Measurements from ENCODE around the gene KLF7. TPM values are rescaled to one million over a fixed set of nuclear protein-coding genes. Genes with fewer than 3 reads are reported as not detected.

The KLF7 gene
- total RNA-seq, 1 experiment from 2014 or later = 15.4 TPM

GRCh38 chr2:207155516-207156444, 10.0 kb downstream of the KLF7 start:
- H3K4me1 ChIP-seq (ENCODE audit: control insufficient read depth in 1 of 2, insufficient read depth in 2 of 2, low read length in 2 of 2) = no peaks in the 10 kb centered on the region

More at GRCh38 chr2:207155516-207156444, 10.0 kb downstream of the KLF7 start:
- Histone ChIP-seq H3K9ac (ENCODE audit: low read length) (no peak overlapping the region), H3K9me3 (ENCODE audit: control insufficient read depth in 1 of 2, insufficient read depth in 1 of 2, low read depth in 1 of 2, low read length in 2 of 2) (no peaks in the 10 kb centered on the region), H3K27ac (ENCODE audit: low read depth, low read length) (no peak overlapping the region), H3K36me3 (ENCODE audit: control insufficient read depth in 1 of 2, insufficient read depth in 2 of 2, low read length in 2 of 2) (no peaks in the 10 kb centered on the region), H4K20me1 (ENCODE audit: insufficient read depth) (no peaks in the 10 kb centered on the region), H3K27me3 (ENCODE audit: insufficient read depth, low read length) (no peaks in the 10 kb centered on the region), H3K4me3 (replicated peaks in 1 of 2; ENCODE audit: low read depth in 1 of 2, low read length in 2 of 2) (no peak overlapping the region), H3K9me2 (ENCODE audit: insufficient read depth) (no peaks in the 10 kb centered on the region), H2AFZ (ENCODE audit: low read depth, low read length, poor library complexity, severe bottlenecking) (no peak overlapping the region), H3K4me2 (ENCODE audit: low read length) (no peak overlapping the region), H3K79me2 (ENCODE audit: insufficient read depth, low read length) (no peaks in the 10 kb centered on the region)
- ATAC-seq (no peak), DNase-seq (ENCODE audit: low read depth, low spot score) (no peak)
- ChIA-PET RAD21 (ENCODE audit: low non-redundant PET in 1 of 2, low total read pairs in 2 of 2, uncharacterized antibody in 2 of 2, unreplicated experiment in 2 of 2) (no interaction called here), POLR2A (no interaction called here), CTCF (no interaction called here)
- no peak for TF ChIP-seq EZH2 (IDR thresholded peaks at IDR 0.05)
- no peak for TF ChIP-seq ZFX (IDR thresholded peaks at IDR 0.05)
- TF ChIP-seq CTCF (IDR thresholded peaks at IDR 0.05 in 2 of 3, conservative IDR thresholded peaks at IDR 0.05 in 1 of 3; ENCODE audit: borderline replicate concordance in 1 of 3, insufficient read depth in 1 of 3, low read depth in 2 of 3, low read length in 2 of 3) = no peak
- TF ChIP-seq CEBPB (IDR thresholded peaks at IDR 0.05; ENCODE audit: low read depth) = no peak
- TF ChIP-seq SIN3A (IDR thresholded peaks at IDR 0.05; ENCODE audit: low read depth) = no peak
- no peak for TF ChIP-seq POLR2A (IDR thresholded peaks at IDR 0.05; ENCODE audit: borderline replicate concordance, extremely low read depth, insufficient read depth, insufficient read length)
- no peak for TF ChIP-seq RAD21 (IDR thresholded peaks at IDR 0.05; ENCODE audit: low read depth)
- no peak for TF ChIP-seq FOSL1 (IDR thresholded peaks at IDR 0.05; ENCODE audit: low read depth)
- no peak for TF ChIP-seq SP1 (IDR thresholded peaks at IDR 0.05; ENCODE audit: low read depth)
- no peak for TF ChIP-seq POLR2AphosphoS5 (IDR thresholded peaks at IDR 0.05; ENCODE audit: low read depth, low read length)
- TF ChIP-seq ELF1 (IDR thresholded peaks at IDR 0.05; ENCODE audit: borderline replicate concordance, low read depth) = no peak
- TF ChIP-seq REST (IDR thresholded peaks at IDR 0.05; ENCODE audit: low read depth) = no peak
- TF ChIP-seq MAX (IDR thresholded peaks at IDR 0.05) = no peak
- no TSS peak for BruUV-seq (replicated peaks)
- intact Hi-C loops (cut with micrococcal nuclease) = no loop called here
